ENCODE measurements around the gene LRCH1. TPM values are rescaled to one million over a fixed set of nuclear protein-coding genes. Genes with fewer than 3 reads are reported as not detected.
"Not testable (repeated sequence)": the region's sequence is repeated elsewhere in the genome, so short reads cannot be mapped to it uniquely, and the experiment has no call there.

LRCH1 gene
- total and polyA plus RNA-seq, 10 of the 15 experiments (the other 5 are each of a cell fraction or from before 2014, with no cell fraction given), result 5.3 to 48.9 (median 14.4) TPM

- peaks cover 2% of the 10 kb centered on the region; the same call in 1 of the 2 replicates for H3K4me1 ChIP-seq (ENCODE audit: control insufficient read depth, insufficient read depth, low read length)
- no peak overlapping the region for H3K4me3 ChIP-seq
- ChIA-PET POLR2A (interaction anchor here (1.0 kb wide), 1 partner anchor 12 kb away, joined by 5 read pairs; no protein-coding TSS in a partner anchor), SMC1A (ENCODE audit: uncharacterized antibody, unreplicated experiment) (no interaction called here), CTCF (interaction anchor here (1.3 to 1.6 kb wide), 3 partner anchors 8 to 260 kb away, joined by 3 to 5 read pairs (median 4); no protein-coding TSS in a partner anchor), RAD21 (ENCODE audit: unreplicated experiment) (no interaction called here)
- no peaks in the 10 kb centered on the region for H3K9me3 ChIP-seq (replicated peaks; ENCODE audit: control insufficient read depth, insufficient read depth, low read length)
- H3K36me3 ChIP-seq (ENCODE audit: control insufficient read depth in 2 of 2, insufficient read depth in 2 of 2, low read length in 1 of 2), result peaks cover 2 to 10% of the 10 kb centered on the region in 2 experiments
- H3K9ac ChIP-seq (ENCODE audit: control insufficient read depth, insufficient read depth, low read length), result no peak overlapping the region
- no peaks in the 10 kb centered on the region for H4K20me1 ChIP-seq (ENCODE audit: control insufficient read depth, insufficient read depth)
- TF ChIP-seq NR2C1 (IDR thresholded peaks at IDR 0.05) (no peak), SMC3 (IDR thresholded peaks at IDR 0.05; ENCODE audit: borderline replicate concordance, low read length) (no peak), SMARCA5 (IDR thresholded peaks at IDR 0.05) (no peak), KLF5 (IDR thresholded peaks at IDR 0.05; ENCODE audit: partially characterized antibody) (no peak), RFX5 (IDR thresholded peaks at IDR 0.05; ENCODE audit: low read depth, low read length) (no peak), RELA (IDR thresholded peaks at IDR 0.05; ENCODE audit: borderline replicate concordance, partially characterized antibody) (no peak), RBBP5 (conservative IDR thresholded peaks at IDR 0.05) (no peak), CBFB (IDR thresholded peaks at IDR 0.05; ENCODE audit: low read depth) (no peak), POLR2AphosphoS2 (IDR thresholded peaks at IDR 0.05; ENCODE audit: low read depth, low read length) (peak; percentile 71; the same call in 1 of the 2 replicates), POLR2A (IDR thresholded peaks at IDR 0.05; ENCODE audit: low read depth, low read length) (no peak), CBX5 (IDR thresholded peaks at IDR 0.05; ENCODE audit: low read depth) (no peak), BACH1 (IDR thresholded peaks at IDR 0.05; ENCODE audit: borderline replicate concordance) (no peak), LARP7 (IDR thresholded peaks at IDR 0.05) (no peak), POLR2AphosphoS5 (IDR thresholded peaks at IDR 0.05; ENCODE audit: low read length) (peak; percentile 53; the same call in 1 of the 2 replicates)
- TF ChIP-seq, protein P1, sequence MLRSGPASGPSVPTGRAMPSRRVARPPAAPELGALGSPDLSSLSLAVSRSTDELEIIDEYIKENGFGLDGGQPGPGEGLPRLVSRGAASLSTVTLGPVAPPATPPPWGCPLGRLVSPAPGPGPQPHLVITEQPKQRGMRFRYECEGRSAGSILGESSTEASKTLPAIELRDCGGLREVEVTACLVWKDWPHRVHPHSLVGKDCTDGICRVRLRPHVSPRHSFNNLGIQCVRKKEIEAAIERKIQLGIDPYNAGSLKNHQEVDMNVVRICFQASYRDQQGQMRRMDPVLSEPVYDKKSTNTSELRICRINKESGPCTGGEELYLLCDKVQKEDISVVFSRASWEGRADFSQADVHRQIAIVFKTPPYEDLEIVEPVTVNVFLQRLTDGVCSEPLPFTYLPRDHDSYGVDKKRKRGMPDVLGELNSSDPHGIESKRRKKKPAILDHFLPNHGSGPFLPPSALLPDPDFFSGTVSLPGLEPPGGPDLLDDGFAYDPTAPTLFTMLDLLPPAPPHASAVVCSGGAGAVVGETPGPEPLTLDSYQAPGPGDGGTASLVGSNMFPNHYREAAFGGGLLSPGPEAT (IDR thresholded peaks at IDR 0.05; ENCODE audit: low read depth), result no peak
- in situ Hi-C loops (cut with MboI) (no loop called here), intact Hi-C loops (cut with micrococcal nuclease; ENCODE audit: unreplicated experiment) (no loop called here)
- H2AFZ ChIP-seq (ENCODE audit: control insufficient read depth, low read depth, low read length), result no peak overlapping the region
- DNase-seq (ENCODE audit: low read depth, low spot score), result no peak
- FAIRE-seq, result no peak
- no TSS peak for BruUV-seq (replicated peaks)
- no peak overlapping the region for H3K27ac ChIP-seq (ENCODE audit: control insufficient read depth, insufficient read depth)
- no peaks in the 10 kb centered on the region for H3K79me2 ChIP-seq (ENCODE audit: control insufficient read depth, insufficient read depth, low read length)
- no peak for ATAC-seq
- no peaks in the 10 kb centered on the region for H3K27me3 ChIP-seq (replicated peaks in 1 of 2; ENCODE audit: control insufficient read depth in 2 of 2, insufficient read depth in 2 of 2, low read length in 1 of 2)
- no peak overlapping the region for H3K4me2 ChIP-seq (ENCODE audit: control insufficient read depth, insufficient read depth)
Observed at GRCh38 chr13:46754812-46755211, 201.8 kb downstream of the LRCH1 start.

DNA sequence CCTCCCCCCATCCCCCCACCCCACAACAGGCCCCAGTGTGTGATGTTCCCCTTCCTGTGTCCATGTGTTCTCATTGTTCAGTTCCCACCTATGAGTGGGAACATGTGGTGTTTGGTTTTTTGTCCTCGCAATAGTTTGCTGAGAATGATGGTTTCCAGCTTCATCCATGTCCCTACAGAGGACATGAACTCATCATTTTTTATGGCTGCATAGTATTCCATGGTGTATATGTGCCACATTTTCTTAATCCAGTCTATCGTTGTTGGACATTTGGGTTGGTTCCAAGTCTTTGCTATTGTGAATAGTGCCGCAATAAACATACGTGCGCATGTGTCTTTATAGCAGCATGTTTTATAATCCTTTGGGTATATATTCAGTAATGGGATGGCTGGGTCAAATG, 202.5 kb downstream of the LRCH1 start:
- H3K27ac ChIP-seq (ENCODE audit: control insufficient read depth, insufficient read depth); H3K36me3 ChIP-seq (ENCODE audit: control insufficient read depth in 2 of 2, insufficient read depth in 2 of 2, low read length in 1 of 2); POLR2A ChIA-PET; ATAC-seq; intact Hi-C loops (cut with micrococcal nuclease; ENCODE audit: unreplicated experiment); H3K9ac ChIP-seq (ENCODE audit: control insufficient read depth, insufficient read depth, low read length); H3K79me2 ChIP-seq (ENCODE audit: control insufficient read depth, insufficient read depth, low read length); H3K4me2 ChIP-seq (ENCODE audit: control insufficient read depth, insufficient read depth); RAD21 ChIA-PET (ENCODE audit: unreplicated experiment); in situ Hi-C loops (cut with MboI); H3K27me3 ChIP-seq (replicated peaks in 1 of 2; ENCODE audit: control insufficient read depth in 2 of 2, insufficient read depth in 2 of 2, low read length in 1 of 2); CTCF ChIA-PET; H3K9me3 ChIP-seq (replicated peaks; ENCODE audit: control insufficient read depth, insufficient read depth, low read length); BruUV-seq (replicated peaks); H3K4me1 ChIP-seq (ENCODE audit: control insufficient read depth, insufficient read depth, low read length); FAIRE-seq; DNase-seq (ENCODE audit: low read depth, low spot score); SMC1A ChIA-PET (ENCODE audit: uncharacterized antibody, unreplicated experiment); H2AFZ ChIP-seq (ENCODE audit: control insufficient read depth, low read depth, low read length); H3K4me3 ChIP-seq; H4K20me1 ChIP-seq (ENCODE audit: control insufficient read depth, insufficient read depth): not testable (repeated sequence)
- WGBS (ENCODE audit: insufficient coverage, insufficient replicate concordance, low lambda C conversion rate, missing lambda C conversion rate), result 90% methylated on average over 1 of the region's 5 CpGs

Data from GM12878 (cell line).